Neural cell (in vitro differentiated cells): ENCODE data around the gene CCDC69.

Source experiments
- CTCF ChIP-seq: fragments of 450-650 bp; IDR thresholded peaks from 2 replicates; pipeline ENCODE4 v1.5.1; 2014; ENCODE audit warnings: antibody characterized with exemption, mild to moderate bottlenecking, moderate library complexity; ENCODE audit not compliant: poor library complexity, severe bottlenecking
- REST ChIP-seq: IDR thresholded peaks from 2 replicates; pipeline ENCODE4 v1.6.1; 2012; ENCODE audit warnings: borderline replicate concordance

GRCh38 chr5:151200913-151201595 is 22.8 kb downstream of the CCDC69 start:
- TF ChIP-seq REST (no peak), CTCF (no peak)
